ENCODE measurements around the gene PDPN. TPM values are rescaled to one million over a fixed set of nuclear protein-coding genes. Genes with fewer than 3 reads are reported as not detected.

Gene PDPN
- total RNA-seq, 6 donors from 2014 or later = 9.4 to 56.5 (median 34.2) TPM

DNA sequence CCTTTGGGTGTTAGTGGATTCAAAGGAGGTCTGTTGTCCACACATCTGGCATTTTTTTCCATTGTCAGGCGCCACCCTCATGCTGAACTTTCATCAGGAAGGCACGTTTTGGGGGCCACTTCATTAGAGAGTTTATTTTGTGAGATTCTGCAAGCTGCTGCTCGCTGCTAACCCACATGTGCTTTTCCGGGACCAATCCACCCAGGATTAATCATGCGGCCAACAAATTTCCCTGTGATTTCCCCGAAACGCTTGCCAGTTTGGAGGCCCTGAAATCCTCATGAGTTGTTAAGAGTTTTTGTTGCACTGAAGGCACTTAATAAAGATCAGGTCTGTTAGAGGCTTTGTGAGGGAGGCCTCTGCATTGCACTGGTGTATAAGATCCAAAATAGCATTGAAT, 2.4 kb downstream of the PDPN start:
- no peaks in the 10 kb centered on the region for H3K9me3 ChIP-seq
- TF ChIP-seq POLR2AphosphoS5 (IDR thresholded peaks at IDR 0.05) (no peak), POLR2A (IDR thresholded peaks at IDR 0.05) (no peak), CTCF (IDR thresholded peaks at IDR 0.05) (no peak), EP300 (IDR thresholded peaks at IDR 0.05) (no peak)
- H3K27ac ChIP-seq = peak overlapping the region in 1 of 4 donors; percentile 40
- H3K4me3 ChIP-seq = no peak overlapping the region
- DNase-seq (no peak), ATAC-seq (ENCODE audit: low FRiP score in 2 of 2) (no peak)
- peaks cover 0 to 10% (median 2%) of the 10 kb centered on the region in 4 donors for H3K4me1 ChIP-seq
- peaks cover 0 to 15% (median 7%) of the 10 kb centered on the region in 4 donors for H3K27me3 ChIP-seq
- 72 to 83% methylated on average over 7 of the region's 7 CpGs for WGBS, 2 donors
- no peaks in the 10 kb centered on the region for H3K36me3 ChIP-seq

GRCh38 chr1:13587256-13588030, 3.8 kb downstream of the PDPN start:
- no peak for TF ChIP-seq POLR2AphosphoS5 (IDR thresholded peaks at IDR 0.05)
- TF ChIP-seq POLR2A (IDR thresholded peaks at IDR 0.05) = no peak
- no peak for TF ChIP-seq CTCF (IDR thresholded peaks at IDR 0.05)
- no peak for TF ChIP-seq EP300 (IDR thresholded peaks at IDR 0.05)
- 36 to 53% methylated on average over 7 to 9 of the region's 9 CpGs for WGBS, 2 donors
- DNase-seq (no peak), ATAC-seq (ENCODE audit: low FRiP score in 2 of 2) (peak in 1 of 2 donors; percentile 17)
- no peaks in the 10 kb centered on the region for H3K9me3 ChIP-seq
- H3K36me3 ChIP-seq = no peaks in the 10 kb centered on the region
- peaks cover 0 to 15% (median 7%) of the 10 kb centered on the region in 4 donors for H3K27me3 ChIP-seq
- no peak overlapping the region for H3K4me3 ChIP-seq
- peak overlapping the region in 2 of 4 donors; percentile 26 to 64 for H3K27ac ChIP-seq
- peaks cover 0 to 10% (median 2%) of the 10 kb centered on the region in 4 donors for H3K4me1 ChIP-seq

GRCh38 chr1:13588946-13589796, 5.5 kb downstream of the PDPN start:
- Histone ChIP-seq H3K36me3 (no peaks in the 10 kb centered on the region), H3K27ac (no peak overlapping the region), H3K4me3 (no peak overlapping the region), H3K27me3 (peaks cover 0 to 3% (median 1%) of the 10 kb centered on the region in 4 donors), H3K9me3 (no peaks in the 10 kb centered on the region), H3K4me1 (peaks cover 0 to 9% (median 2%) of the 10 kb centered on the region in 4 donors)
- TF ChIP-seq CTCF (IDR thresholded peaks at IDR 0.05) (no peak), POLR2A (IDR thresholded peaks at IDR 0.05) (no peak), EP300 (IDR thresholded peaks at IDR 0.05) (no peak), POLR2AphosphoS5 (IDR thresholded peaks at IDR 0.05) (no peak)
- ATAC-seq (ENCODE audit: low FRiP score in 2 of 2) (no peak), DNase-seq (no peak)
- WGBS, 2 donors = 78 to 80% methylated on average over 11 of the region's 11 CpGs

DNA sequence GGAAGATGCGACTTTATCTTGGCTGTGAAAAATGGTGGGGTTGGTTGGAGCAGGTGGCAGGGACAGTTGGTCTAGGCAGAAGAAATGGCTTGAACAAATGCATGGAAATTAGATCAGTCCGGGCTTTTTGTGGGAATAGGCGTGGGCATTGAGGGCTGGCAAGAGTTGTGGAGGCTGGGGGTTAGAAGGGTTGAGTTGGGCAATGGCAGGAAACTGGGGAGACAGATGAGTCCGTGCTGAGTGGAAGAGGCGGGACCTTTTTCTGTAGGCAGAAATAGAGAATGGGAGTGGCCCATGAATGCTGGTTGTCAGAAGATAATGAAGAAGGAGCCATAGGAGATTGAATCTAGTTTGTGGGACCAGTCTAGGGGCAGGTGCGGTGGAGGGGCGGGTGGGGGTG, 6.9 kb downstream of the PDPN start:
- no peaks in the 10 kb centered on the region for H3K9me3 ChIP-seq
- ATAC-seq (ENCODE audit: low FRiP score in 2 of 2) (no peak), DNase-seq (no peak)
- no peak overlapping the region for H3K4me3 ChIP-seq
- H3K4me1 ChIP-seq = peaks cover 0 to 11% (median 1%) of the 10 kb centered on the region in 4 donors
- 72 to 81% methylated on average over 7 of the region's 7 CpGs for WGBS, 2 donors
- H3K27me3 ChIP-seq = no peaks in the 10 kb centered on the region
- TF ChIP-seq CTCF (IDR thresholded peaks at IDR 0.05) = no peak
- TF ChIP-seq POLR2A (IDR thresholded peaks at IDR 0.05) = no peak
- TF ChIP-seq POLR2AphosphoS5 (IDR thresholded peaks at IDR 0.05) = no peak
- TF ChIP-seq EP300 (IDR thresholded peaks at IDR 0.05) = no peak
- no peak overlapping the region for H3K27ac ChIP-seq
- H3K36me3 ChIP-seq = no peaks in the 10 kb centered on the region

Measured in upper lobe of left lung (tissue), 6 donors.